Esophagus squamous epithelium (tissue), 5 donors: ENCODE data around the gene RASAL2. TPM values are rescaled to one million over a fixed set of nuclear protein-coding genes. Genes with fewer than 3 reads are reported as not detected.

ENCODE experiments used
- DNase-seq: peaks from one replicate; lab custom pipeline; 2025; lab: John Stamatoyannopoulos, UW
- H3K27ac ChIP-seq, 4 donors: fragments of 200-600 bp; sonication (generic); one replicate each; pipeline ENCODE4 v1.5.1; 2016 to 2019; ENCODE audit warnings: mild to moderate bottlenecking in 1 of 4
- H3K27me3 ChIP-seq, 4 donors: fragments of 200-600 bp; sonication (generic); 1 replicate in 3 of 4; 2 replicates in 1 of 4; pipeline versions ENCODE4 v1.5.1 to v1.6.0; 2017 to 2021; ENCODE audit warnings: antibody characterized with exemption in 1 of 4
- H3K36me3 ChIP-seq, 3 donors: fragments of 200-600 bp; sonication (generic); one replicate each; pipeline ENCODE4 v1.5.1; 2016 to 2019
- H3K4me1 ChIP-seq, 3 donors: fragments of 200-600 bp; sonication (generic); one replicate each; pipeline ENCODE4 v1.5.1; 2017 to 2019
- H3K4me3 ChIP-seq, 4 donors: fragments of 200-600 bp; sonication (generic); 1 replicate in 3 of 4; 2 replicates in 1 of 4; pipeline ENCODE4 v1.5.1; 2016 to 2019; ENCODE audit warnings: mild to moderate bottlenecking in 2 of 4, moderate library complexity in 1 of 4
- H3K9me3 ChIP-seq, 3 donors: fragments of 200-600 bp; sonication (generic); one replicate each; pipeline ENCODE4 v1.5.1; 2016 to 2019
- CTCF ChIP-seq, 6 experiments: fragments of 450-650 bp in 4 of 6; fragments of 200-600 bp in 2 of 6; sonication (generic) in 2 of 6; IDR thresholded peaks; one replicate each; pipeline ENCODE4 v1.5.1; 2016 to 2019; ENCODE audit warnings: antibody characterized with exemption in 6 of 6, mild to moderate bottlenecking in 4 of 6, moderate library complexity in 4 of 6
- POLR2A ChIP-seq, 4 donors: fragments of 450-650 bp; IDR thresholded peaks; one replicate each; pipeline ENCODE4 v1.6.1; 2017; ENCODE audit warnings: antibody characterized with exemption in 4 of 4, mild to moderate bottlenecking in 4 of 4, moderate library complexity in 3 of 4
- WGBS, 2 donors: methylation state at CpG; one replicate each; pipeline ENCODE4 v1.1.5; 2018; 5-methylcytosine and 5-hydroxymethylcytosine counted together
- intact Hi-C: fragments of 100-400 bp; cut with DNase I; formaldehyde crosslinking; loops from one replicate; pipeline ENCODE4 v1.15.0; 2022
- total RNA-seq, 4 donors: library from RNA; depleted of rRNA; stranded (reverse); fragments of >200 nt; gene quantifications; one replicate each; pipeline ENCODE4 v1.1.0, GENCODE V29; 2016
- donor health status: DM: yes; HTN: yes; CAD: no.

Gene RASAL2
- total RNA-seq, 4 donors from 2014 or later: 20.4 to 29.8 (median 25.5) TPM

- intact Hi-C loops: no loop called here
- no peak overlapping the region for H3K4me3 ChIP-seq
- no peak for TF ChIP-seq POLR2A (IDR thresholded peaks at IDR 0.05)
- TF ChIP-seq CTCF (IDR thresholded peaks at IDR 0.05): no peak
- 55 to 76% methylated on average over 3 to 4 of the region's 4 CpGs for WGBS, 2 donors
- H3K36me3 ChIP-seq: peaks cover 0 to 5% (median 0%) of the 10 kb centered on the region in 3 donors
- H3K27me3 ChIP-seq: no peaks in the 10 kb centered on the region
- H3K27ac ChIP-seq: no peak overlapping the region
- no peak for DNase-seq
- no peaks in the 10 kb centered on the region for H3K9me3 ChIP-seq
- peaks cover 0 to 24% (median 0%) of the 10 kb centered on the region in 3 donors for H3K4me1 ChIP-seq
Observed at GRCh38 chr1:178407655-178408054, 313.8 kb downstream of the RASAL2 start.

GRCh38 chr1:178408871-178409270, 315.0 kb downstream of the RASAL2 start:
- TF ChIP-seq POLR2A (IDR thresholded peaks at IDR 0.05): no peak
- no peak for TF ChIP-seq CTCF (IDR thresholded peaks at IDR 0.05)
- Histone ChIP-seq H3K36me3 (peaks cover 0 to 5% (median 0%) of the 10 kb centered on the region in 3 donors), H3K27ac (peak overlapping the region in 1 of 4 donors; percentile 51), H3K9me3 (no peaks in the 10 kb centered on the region), H3K27me3 (no peaks in the 10 kb centered on the region), H3K4me1 (peaks cover 0 to 24% (median 0%) of the 10 kb centered on the region in 3 donors), H3K4me3 (no peak overlapping the region)
- intact Hi-C loops: no loop called here
- WGBS, 2 donors: 78 to 89% methylated on average over 2 of the region's 2 CpGs
- DNase-seq: no peak

GRCh38 chr1:178409541-178409940, 315.6 kb downstream of the RASAL2 start:
- intact Hi-C loops: no loop called here
- Histone ChIP-seq H3K9me3 (no peaks in the 10 kb centered on the region), H3K27ac (peak overlapping the region in 2 of 4 donors; percentile 19 to 51), H3K36me3 (peaks cover 0 to 5% (median 0%) of the 10 kb centered on the region in 3 donors), H3K4me3 (no peak overlapping the region), H3K4me1 (peaks cover 0 to 24% (median 0%) of the 10 kb centered on the region in 3 donors), H3K27me3 (no peaks in the 10 kb centered on the region)
- TF ChIP-seq POLR2A (IDR thresholded peaks at IDR 0.05) (no peak), CTCF (IDR thresholded peaks at IDR 0.05) (no peak)
- WGBS, 2 donors: 89% methylated on average over 2 of the region's 2 CpGs
- DNase-seq: no peak

GRCh38 chr1:178411756-178412399, 318.0 kb downstream of the RASAL2 start:
- intact Hi-C loops: no loop called here
- Histone ChIP-seq H3K27ac (no peak overlapping the region), H3K4me3 (no peak overlapping the region), H3K36me3 (no peaks in the 10 kb centered on the region), H3K9me3 (no peaks in the 10 kb centered on the region), H3K27me3 (no peaks in the 10 kb centered on the region), H3K4me1 (peaks cover 0 to 24% (median 0%) of the 10 kb centered on the region in 3 donors)
- no peak for TF ChIP-seq POLR2A (IDR thresholded peaks at IDR 0.05)
- no peak for TF ChIP-seq CTCF (IDR thresholded peaks at IDR 0.05)
- no peak for DNase-seq
- 91 to 92% methylated on average over 5 to 7 of the region's 7 CpGs for WGBS, 2 donors

GRCh38 chr1:178412400-178412770, 318.5 kb downstream of the RASAL2 start:
- WGBS, 2 donors: 65 to 74% methylated on average over 1 of the region's 1 CpG
- Histone ChIP-seq H3K27me3 (no peaks in the 10 kb centered on the region), H3K4me1 (peaks cover 0 to 27% (median 0%) of the 10 kb centered on the region in 3 donors), H3K27ac (no peak overlapping the region), H3K36me3 (no peaks in the 10 kb centered on the region), H3K9me3 (no peaks in the 10 kb centered on the region), H3K4me3 (no peak overlapping the region)
- TF ChIP-seq CTCF (IDR thresholded peaks at IDR 0.05) (no peak), POLR2A (IDR thresholded peaks at IDR 0.05) (no peak)
- intact Hi-C loops: no loop called here
- no peak for DNase-seq
